CD4-positive, alpha-beta T cell treated with Interleukin-4 for 1 hour (primary cell): Measurements from ENCODE around the gene RAB4A.
A peak's percentile ranks its signal among the peaks of the same experiment; 100 is the strongest.

Experiments used
- DNase-seq, 2 donors: peaks; one replicate each; pipeline ENCODE4 v3.0.0-alpha.2; 2020 to 2022

The RAB4A gene, protein sequence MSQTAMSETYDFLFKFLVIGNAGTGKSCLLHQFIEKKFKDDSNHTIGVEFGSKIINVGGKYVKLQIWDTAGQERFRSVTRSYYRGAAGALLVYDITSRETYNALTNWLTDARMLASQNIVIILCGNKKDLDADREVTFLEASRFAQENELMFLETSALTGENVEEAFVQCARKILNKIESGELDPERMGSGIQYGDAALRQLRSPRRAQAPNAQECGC

DNA sequence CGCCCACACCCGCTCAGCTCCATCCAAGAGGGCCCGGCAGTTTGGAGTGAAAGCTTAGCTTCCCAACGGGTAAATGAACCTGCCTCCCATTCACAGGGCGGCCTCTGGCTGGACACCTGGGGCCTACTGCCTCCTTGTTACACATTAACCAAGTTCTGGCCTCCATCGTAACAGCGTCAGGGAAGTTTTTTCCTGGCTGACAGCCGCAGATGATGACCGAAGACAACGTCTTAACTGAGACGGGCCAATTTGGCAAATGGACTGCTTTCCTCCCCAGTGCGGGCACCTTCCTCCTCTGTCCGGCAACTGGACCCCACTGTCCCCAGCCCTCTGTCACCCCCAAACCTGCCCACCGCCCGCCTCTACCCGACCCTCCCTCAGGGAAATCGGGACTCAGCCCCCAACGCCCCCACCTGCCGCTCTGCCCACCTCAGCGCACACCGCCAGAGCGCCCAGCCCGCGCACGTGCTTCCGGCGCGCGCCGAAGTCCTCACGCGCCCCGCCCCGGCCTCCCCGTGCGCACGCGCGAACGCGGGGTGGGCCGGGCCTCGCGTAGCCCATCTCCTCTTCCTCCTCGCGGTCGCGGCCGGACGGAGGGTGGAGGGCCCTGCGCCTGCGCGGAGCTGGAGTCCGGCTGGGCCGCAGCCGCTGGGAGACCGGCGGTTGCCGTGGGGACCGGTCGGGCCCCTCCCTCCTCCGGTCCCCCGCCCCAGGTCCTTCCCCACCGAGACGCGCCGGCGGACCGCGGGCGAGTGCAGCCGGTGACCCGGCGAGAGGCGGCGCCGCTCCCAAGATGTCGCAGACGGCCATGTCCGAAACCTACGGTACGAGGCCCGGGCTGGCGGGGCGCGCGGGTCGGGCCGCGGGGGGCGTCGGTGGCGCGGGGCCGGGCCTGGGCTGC, at the start of gene RAB4A:
RAB4A (plus strand) TSS at position 565 of the 901 bp plus-strand sequence; CDS start at position 794, 229 bp downstream.
- peak; percentile 82 to 85 for DNase-seq

DNA sequence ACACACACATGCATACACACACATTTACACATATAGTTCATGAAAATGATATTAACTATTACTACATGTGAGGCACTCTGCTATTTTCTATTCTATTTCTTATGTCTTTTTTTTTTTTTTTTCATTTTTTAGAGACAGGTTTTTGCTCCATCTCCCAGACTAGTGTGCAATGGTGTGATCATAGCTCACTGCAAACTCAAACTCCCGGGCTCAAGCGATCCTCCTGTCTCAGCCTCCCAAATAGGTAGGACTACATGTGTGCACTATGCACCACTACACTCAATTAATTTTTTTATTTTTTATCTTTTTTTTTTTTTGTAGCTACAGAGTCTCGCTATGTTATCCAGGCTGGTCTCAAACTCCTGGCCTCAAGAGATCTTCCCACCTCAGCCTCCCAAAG, 48.8 kb upstream of the RAB4A start:
- DNase-seq: no peak

DNA sequence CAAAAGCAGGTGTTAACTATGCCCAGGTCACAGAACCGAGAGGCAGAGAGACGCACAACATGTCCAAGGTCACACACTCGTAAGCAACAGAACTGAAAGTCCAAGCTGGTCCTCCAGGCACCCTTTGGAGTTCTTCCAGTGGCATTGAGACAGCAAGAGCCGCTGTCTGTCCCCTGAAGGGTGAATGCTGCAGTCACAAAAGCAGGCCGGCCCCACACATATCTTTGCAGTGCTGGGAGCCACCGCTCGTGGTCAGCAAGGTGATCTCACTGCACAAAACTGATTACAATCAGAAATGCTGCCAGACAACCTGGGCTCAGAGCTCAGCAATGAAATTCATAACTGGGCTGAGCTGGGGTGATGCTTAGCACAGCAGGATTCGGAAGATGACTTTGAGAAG, 47.4 kb upstream of the RAB4A start:
- DNase-seq: no peak

DNA sequence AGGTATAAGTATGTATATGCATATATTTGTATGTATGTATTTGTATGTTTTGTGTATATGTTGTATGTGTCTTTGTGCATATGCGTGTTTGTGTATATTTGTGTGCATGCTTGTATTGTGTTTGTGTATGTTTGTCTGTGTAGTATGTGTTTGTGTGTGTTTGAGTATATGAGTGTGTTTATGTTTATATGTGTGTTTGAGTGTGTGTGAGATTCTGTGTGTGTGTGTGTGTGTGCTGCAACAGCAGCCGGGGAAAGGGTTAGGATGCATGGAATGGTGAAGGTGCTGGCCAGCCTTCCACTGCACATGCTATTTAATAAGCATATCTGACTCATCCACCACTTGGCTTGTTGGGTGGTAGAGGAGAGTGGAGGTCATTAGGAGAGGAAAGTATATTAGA, 46.6 kb upstream of the RAB4A start:
- DNase-seq: no peak

DNA sequence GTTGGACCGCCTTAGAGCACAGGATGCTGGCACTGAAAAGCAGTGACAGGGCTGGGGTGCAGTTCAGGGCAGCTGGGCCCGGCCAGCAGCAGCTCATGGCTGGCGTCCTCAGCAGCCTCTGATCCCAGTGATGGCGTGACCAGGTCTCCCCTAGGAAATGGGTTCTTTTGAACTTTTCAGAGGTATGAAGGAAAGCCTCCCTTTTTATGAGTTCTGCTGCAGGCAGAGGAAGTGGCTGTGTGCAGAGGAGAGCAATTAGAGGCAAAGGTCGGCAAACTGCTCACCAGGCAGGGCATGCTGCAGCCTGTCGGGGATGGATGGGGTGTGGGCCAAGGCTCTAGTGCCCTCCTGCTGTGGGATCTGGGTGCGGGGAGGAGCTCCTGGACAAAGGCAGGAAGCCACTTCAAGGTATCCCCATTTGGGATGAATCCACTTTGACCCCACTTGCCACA, 45.6 kb upstream of the RAB4A start:
- DNase-seq: no peak

DNA sequence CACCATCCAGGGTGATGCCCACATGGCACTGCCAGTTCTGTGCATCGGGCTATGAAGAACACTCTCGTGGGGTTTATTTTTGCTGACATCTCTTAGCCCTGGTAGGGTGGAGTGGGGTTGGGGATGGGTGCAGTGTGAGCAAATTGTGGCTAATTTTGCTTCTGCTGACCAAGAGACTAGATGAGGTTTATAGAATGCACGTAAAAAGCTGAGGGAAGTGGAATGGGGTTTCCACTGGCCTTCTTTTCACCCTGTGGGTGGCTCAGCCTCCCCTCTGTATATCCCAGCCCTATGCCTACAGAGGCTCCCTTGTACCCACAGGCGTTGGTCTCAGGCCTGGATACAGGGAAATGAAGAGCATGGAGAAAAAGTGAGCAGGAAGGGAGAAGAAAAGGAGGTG, 44.1 kb upstream of the RAB4A start:
- DNase-seq: no peak

DNA sequence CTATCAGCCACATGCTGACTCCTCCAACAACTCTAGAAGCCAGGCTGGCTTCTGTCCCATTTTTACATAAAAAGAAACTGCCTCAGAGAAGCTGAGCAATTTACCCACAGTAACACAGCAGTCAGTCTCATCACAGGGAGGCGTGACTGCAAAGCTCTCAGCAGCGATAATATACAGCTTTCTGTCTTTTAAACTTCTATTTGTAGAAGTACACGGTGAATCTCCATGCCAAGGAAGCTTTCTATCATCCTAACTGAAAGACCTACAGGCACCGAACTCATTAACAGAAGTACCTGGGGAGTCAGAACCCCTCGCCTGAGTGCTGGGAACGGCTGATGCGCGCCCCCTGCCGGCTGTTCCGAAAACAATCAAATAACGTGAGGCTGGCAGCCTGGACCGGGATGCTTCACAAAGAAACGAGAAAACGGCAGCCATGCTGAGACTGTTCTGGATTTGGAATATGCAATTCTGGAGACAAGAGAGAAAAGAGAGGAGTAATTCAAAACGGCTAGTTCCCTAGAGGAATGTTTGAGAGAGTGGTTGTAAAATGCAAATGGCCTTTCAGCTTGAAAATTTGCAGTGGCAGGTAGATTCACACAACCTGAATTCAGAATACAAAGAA, 43.5 kb upstream of the RAB4A start:
- DNase-seq: peak; percentile 80 to 84

DNA sequence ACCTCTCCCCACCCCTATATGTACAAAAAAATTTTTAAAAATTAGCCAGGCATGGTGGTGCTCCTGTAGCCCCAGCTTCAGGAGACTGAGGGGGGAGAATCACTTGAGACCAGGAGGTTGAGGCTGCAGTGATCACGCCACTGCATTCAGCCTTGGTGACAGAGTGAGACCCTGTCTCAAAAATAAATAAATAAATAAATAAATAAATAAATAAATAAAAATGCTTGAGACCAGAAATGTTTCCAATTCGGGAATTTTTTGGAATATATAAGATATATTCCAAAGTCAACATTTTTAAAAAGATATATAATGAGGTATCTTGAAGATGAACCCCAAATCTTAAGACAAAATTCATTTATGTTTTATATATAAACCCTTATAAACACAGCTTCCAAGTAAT, 42.4 kb upstream of the RAB4A start:
- DNase-seq: no peak

DNA sequence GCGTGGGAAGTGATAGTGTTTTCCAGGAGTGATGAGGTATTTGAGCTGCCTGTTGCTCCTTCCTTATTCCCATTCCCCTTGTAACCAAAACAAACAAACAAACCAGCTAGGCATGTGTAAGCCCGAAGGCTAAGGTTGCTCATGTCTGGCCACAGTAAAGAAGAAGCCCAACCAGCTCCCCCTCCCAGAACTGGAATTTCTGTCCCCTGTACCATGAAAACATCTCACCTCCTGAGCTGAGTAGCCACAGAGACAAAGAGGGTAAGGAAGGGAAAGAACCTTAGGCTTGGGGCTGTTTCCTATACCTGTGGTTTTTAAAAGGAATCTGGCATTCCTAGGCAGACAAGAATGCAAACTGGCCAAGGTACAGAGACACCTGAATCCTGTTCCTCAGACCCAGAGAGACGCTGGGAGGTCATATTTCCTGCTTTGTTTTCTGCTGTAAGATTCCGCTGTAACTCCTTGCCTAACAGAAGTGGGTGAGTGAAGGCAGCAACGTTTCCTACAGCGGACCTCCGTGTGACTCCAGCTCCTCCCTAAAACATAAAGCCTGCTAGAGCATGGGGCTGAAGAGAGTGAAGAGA, 41.7 kb upstream of the RAB4A start:
- no peak for DNase-seq

DNA sequence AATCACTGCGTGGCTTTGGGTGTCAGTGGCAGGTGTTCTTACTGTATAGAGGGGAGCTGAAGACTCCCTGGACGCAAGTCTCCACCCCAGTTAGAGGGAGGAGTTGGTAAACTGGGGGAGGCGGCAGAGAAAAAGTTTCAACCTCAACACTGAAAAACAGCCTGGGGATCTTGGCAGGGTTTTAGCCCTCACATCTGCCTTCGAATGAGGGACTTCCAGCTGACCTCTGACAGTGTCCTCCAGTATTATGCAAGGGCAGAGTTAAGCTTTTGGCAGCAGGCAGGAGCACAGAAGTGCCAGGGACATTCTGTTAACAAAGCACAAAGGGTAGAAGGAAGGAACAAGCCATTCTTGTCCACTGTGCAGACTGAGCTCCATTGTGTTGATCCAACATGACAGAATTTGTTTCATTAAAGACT, 41.2 kb upstream of the RAB4A start:
- no peak for DNase-seq

DNA sequence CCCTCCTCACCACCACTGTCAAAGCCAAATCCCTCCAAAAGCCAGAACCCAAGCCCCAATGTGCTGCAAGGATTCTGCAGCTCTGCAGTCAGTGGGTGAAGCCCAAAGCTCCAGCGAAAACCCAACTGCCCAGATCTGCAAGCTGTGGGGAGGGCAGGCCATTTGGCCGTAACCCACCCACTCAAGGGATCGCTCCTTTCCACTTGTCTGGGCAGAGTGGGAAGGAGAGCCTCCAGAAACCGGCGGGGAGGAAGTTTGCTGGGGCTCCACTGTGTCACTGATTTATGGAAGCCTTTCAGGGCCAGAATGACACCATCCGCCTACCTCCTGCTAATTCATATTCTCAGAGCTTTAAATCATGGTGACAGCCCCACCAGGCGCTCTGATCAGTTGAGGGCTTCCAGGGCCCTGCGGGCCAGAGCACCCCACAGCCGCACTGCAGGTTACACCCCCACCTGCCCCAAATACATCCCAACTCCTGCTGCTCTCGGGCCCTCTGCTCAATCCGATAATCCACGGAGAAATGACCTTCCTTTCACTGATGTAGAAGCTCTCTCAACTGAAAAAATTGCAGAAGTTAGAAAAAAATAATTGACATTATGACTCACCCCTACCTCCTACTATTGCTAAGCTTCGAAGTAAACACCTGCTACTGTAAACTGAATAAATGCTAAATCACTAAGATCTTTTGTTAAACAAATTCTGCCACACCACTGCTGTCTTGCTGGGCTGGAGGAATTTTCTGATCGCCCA, 40.6 kb upstream of the RAB4A start:
- no peak for DNase-seq

DNA sequence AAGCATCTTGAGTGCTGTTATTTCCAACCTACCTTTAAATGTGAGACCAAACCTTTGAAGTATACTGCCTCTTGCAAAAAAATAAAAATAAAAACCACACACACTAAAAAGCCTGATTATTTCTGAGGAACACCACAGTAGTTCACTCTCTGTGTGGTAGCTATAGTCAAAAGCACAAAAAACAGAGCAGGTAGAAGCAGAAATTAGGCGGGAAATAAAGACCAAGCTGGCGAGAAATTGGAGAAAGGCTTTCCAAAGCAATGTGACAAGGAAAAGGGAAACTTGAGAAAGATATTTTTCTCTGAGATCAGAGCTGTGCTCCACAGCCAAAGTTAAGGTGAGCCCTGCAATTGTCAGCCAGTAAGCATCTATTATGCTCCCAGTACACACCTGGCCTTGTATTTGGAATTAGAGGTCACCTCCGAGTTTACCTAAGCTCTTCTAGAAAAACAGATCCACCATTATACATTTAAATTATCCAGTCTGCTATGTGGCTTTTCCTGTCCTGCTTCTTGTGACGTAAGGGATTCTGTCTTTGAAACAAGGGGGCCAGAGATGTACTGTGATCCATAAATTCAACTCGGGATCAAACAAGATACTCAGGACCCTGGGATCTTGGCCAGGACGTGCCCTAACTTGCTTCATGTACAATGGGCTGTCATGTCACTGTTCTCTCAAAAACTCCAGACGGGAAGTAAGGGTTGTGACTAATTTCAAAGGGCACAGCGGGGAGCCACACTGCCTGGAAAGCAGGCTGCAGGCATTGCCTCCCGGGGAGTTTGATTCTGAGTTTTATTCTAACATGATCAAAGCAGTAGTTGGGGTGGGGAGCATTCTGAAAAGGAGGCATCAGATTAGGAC, 39.8 kb upstream of the RAB4A start:
- no peak for DNase-seq

DNA sequence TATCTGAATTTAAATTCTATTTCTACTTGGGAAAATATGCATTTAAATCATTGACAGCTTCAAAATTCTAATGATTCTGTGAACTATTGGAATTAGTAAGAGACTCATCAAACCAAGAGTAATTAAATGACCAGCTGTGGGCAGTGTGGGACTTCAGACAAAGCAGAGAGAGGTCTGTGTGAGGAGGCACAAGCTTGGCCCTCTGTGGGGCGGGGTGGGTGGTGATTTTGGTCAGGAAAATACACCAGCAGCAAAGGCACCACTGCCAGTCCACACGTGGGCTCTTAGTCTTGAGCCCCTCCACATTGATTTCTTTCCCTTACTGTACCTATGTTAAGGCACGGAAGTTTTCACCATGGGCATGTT, 39.2 kb upstream of the RAB4A start:
- DNase-seq: no peak

DNA sequence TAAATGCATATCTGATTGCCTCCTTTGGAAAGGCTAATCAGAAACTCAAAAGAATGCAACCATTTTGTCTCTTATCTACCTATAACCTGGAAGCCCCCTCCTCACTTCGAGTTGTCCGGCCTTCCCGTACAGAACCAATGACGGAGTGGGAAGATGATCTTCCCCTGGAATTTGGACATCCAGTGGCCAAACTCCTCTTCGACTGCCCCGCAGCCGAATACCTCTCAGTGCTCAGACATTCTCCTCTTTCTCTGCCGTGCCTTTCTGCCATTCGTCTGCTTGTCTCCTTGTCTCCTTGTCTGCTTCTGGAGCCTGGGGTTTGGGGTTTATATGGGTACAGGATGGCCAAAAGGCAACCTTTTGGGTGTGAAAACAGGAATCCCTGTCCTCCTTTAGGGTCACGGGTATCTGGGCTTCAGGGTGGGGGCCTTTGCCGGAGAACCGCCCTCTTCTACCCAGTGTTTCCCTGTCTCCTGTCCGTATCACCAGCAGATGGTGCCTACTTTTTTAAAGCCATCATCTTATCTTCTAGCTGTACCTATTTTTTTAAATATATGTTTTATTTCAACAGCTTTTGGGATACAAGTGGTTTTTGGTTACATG, 35.9 kb upstream of the RAB4A start:
- DNase-seq: no peak

DNA sequence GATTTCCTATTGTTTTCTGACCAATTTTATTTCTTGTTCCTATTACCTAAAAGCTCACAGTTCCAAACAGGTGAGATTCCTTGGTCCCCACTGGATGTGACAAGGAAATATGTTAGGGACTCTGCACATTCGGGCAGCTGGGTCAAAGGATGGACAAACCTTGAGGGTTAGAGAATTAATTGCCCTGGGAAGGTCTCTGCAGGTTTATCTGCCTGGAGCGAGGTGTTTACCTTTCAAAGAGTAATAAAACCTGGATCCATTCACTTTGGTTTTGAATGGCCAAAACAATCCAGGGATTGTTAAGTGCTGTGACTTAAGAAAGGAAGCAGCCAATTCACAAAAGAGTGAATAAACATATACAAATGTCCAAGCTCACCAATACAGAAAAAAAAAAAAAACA, 33.6 kb upstream of the RAB4A start:
- no peak for DNase-seq

DNA sequence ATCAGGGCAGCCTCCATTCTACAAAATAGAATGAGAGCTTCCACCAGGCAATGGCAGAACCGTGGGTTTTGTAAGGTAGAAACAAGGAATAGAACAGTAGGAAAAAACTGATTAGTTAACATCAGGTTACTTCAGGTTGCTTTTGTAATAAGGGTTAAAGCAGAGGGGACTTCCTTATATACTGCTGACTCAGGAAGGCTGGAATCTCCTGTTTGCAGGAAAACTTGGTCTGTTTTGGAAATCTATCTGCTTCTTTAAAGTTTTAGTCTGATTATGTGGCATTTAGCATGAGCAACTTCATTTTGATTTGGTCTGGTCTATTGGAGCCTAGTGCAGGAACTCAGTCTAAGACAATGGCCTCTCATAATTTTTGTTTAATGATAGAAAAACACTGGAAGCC, 32.7 kb upstream of the RAB4A start:
- no peak for DNase-seq

DNA sequence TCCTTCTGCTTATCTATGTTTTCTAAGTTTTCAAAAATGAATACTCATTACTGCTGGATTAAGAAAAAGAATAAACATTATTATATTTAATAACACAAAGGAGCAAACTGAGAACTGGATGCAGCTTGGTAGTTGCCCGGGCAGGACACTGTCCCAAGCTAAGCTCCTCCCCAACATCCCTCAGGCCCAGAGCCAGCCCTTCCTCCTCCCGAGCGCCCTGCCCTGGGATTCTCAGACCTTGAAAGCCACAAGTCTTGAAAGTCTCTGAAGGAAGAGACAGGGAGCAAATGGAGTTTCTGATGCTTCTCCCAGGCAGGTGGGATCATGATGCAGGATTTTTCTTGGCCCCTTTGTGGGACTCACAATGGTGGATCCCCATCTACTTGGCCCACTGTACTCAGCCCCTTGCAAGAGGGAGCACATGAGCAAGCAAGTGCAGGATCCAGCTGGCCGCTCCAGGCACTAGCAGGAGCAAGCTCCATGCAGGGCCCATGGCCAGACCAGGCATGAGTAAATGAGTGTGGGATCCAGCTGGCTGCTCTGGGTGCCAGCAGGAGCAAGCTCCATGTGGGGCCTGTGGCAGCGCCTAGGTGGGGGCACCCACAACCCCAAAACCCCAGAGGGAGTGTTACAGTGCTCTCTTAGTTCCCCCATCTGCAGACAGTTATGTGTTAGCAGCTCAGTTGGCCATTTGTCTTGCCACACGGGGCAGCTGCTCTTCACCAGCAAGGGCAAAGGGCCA, 32.1 kb upstream of the RAB4A start:
- DNase-seq: no peak

DNA sequence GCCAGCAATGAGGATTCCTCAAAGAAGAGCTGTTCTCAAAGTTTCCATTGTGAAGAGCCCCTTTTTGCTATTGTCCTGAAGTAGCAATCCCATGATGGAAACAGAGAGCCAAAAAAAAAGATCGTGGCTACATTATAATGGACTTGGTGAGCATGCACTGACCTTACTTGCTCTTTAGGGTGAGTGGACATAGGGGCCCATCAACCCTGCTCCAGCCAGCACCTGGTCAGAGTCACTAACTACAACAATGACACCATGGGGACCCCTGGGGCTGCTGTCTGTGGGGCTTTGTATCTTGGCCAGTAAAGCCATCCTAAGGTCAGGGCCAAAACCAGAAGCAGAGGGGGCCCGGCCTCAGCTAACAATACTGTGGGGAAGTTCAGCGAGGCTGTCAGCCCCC, 30.4 kb upstream of the RAB4A start:
- no peak for DNase-seq

DNA sequence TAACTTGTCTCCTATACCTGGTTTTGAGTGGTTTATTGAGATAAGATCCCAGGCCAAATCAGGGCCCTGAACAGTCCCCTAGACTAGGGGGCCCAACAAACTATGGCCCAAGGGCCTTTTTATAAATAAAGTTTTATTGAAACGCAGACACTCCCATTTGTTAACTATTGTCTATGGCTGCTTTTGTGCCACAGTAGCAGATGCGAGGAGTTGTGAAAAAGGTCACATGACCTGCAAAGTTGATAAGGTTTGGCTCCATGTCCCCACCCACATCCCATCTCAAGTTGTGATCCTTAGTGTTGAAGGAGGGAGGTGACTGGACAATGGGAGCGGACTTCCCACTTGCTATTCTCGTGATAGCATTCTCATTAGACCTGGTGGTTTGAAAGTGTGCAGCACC, 29.5 kb upstream of the RAB4A start:
- DNase-seq: no peak

DNA sequence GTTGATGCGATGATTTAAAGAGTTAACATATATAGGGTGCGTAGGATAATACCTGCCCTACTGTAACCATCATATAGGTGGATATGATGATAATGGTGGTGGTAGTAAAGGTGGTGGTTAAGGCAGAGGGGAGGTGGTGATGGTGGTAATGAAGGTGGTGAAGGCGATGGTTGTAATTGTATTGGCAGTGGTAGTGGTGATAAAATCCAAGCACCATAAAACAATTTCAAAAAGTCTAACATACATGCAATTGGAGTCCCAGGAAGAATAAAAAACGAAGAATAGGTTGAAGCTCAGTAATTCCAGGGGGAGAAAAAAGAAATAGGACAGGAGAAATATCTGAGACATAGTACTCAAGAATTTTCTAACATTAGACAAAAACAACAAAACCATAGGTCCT, 27.3 kb upstream of the RAB4A start:
- DNase-seq: no peak

DNA sequence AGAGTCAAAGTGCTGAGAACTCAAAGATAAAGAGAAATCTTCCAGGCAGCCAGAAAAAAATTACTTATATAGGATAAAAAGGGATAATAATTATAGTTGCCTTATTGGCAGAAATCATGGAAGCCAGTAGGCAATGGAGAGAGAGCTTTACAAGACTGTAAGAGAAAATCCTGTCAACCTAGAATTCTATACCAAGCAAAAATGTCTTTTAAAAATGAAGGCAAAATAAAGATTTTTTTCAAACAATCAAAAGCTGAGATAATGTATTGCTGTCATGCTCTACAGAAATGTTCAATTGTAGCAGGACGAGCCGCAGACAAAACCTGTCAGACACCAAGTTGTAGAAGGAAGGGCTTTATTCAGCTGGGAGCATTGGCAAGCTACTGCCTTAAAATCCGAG, 26.8 kb upstream of the RAB4A start:
- no peak for DNase-seq
